ENCODE data around the gene ATP6V0E1. TPM values are rescaled to one million over a fixed set of nuclear protein-coding genes. Genes with fewer than 3 reads are reported as not detected.
"Not testable (repeated sequence)": the region's sequence is repeated elsewhere in the genome, so short reads cannot be mapped to it uniquely, and the experiment has no call there.

The ATP6V0E1 gene
- total and polyA plus RNA-seq, 2 of the 8 experiments (the other 6 are each of a cell fraction or from before 2014, with no cell fraction given) = 108 to 134 TPM

- no peak for TF ChIP-seq CTCF (IDR thresholded peaks at IDR 0.05; ENCODE audit: control extremely low read depth in 1 of 3, insufficient read depth in 1 of 3, low read depth in 1 of 3, low read length in 3 of 3)
- TF ChIP-seq POLR2AphosphoS5 (IDR thresholded peaks at IDR 0.05; ENCODE audit: low read depth, low read length) = no peak
- TF ChIP-seq CREB1 (IDR thresholded peaks at IDR 0.05) = no peak
These were observed 33.1 kb downstream of the ATP6V0E1 start (continued) for GRCh38 chr5:173016598-173017046.

- not testable (repeated sequence) for H2BK15ac ChIP-seq (ENCODE audit: low read length); H4K91ac ChIP-seq (replicated peaks; ENCODE audit: insufficient read length, low read length); H3K56ac ChIP-seq (replicated peaks; ENCODE audit: insufficient read length, low read depth, low read length); H3K79me1 ChIP-seq (ENCODE audit: low read depth, low read length); H2BK12ac ChIP-seq (ENCODE audit: low read depth, low read length); H4K8ac ChIP-seq (ENCODE audit: extremely low read depth, insufficient read depth, low read length); H2AK5ac ChIP-seq (ENCODE audit: low read depth, low read length); H3K27ac ChIP-seq (ENCODE audit: low read depth, low read length); H2BK20ac ChIP-seq (ENCODE audit: low read length); H4K20me1 ChIP-seq (replicated peaks in 1 of 2; ENCODE audit: control insufficient read depth in 1 of 2, insufficient read depth in 2 of 2, low read length in 2 of 2); FAIRE-seq; H3K4me3 ChIP-seq (ENCODE audit: extremely low read depth in 1 of 4, insufficient read depth in 2 of 4, low read depth in 3 of 4, low read length in 4 of 4); H2BK120ac ChIP-seq (replicated peaks; ENCODE audit: low read depth, low read length); H2BK5ac ChIP-seq (ENCODE audit: low read depth, low read length); H3K23ac ChIP-seq (ENCODE audit: insufficient read length); H4K5ac ChIP-seq (ENCODE audit: insufficient read length, low read depth, low read length); H3K14ac ChIP-seq (ENCODE audit: insufficient read length); H3K18ac ChIP-seq (ENCODE audit: extremely low read depth, low read length); H3K27me3 ChIP-seq (replicated peaks in 1 of 4; ENCODE audit: control insufficient read depth in 3 of 4, extremely low read depth in 1 of 4, insufficient read depth in 3 of 4, low read length in 3 of 4); H3K9me3 ChIP-seq (ENCODE audit: insufficient read depth in 2 of 2, low read depth in 1 of 2, low read length in 1 of 2); H3K4me1 ChIP-seq (replicated peaks in 1 of 4; ENCODE audit: control insufficient read depth in 3 of 4, insufficient read depth in 4 of 4, low read length in 3 of 4); H3K23me2 ChIP-seq (ENCODE audit: low read depth, low read length); H3K36me3 ChIP-seq (ENCODE audit: control insufficient read depth in 2 of 4, insufficient read depth in 4 of 4, low read length in 3 of 4); DNase-seq (ENCODE audit: low read depth in 1 of 2, low spot score in 2 of 2); H3K4ac ChIP-seq (replicated peaks; ENCODE audit: insufficient read length, low read depth, low read length); H2AFZ ChIP-seq (ENCODE audit: low read length); H3K9ac ChIP-seq (replicated peaks in 1 of 4; ENCODE audit: extremely low read depth in 1 of 4, low read depth in 3 of 4, low read length in 3 of 4)
- 90% methylated on average over 9 of the region's 15 CpGs; no CpG with 5 or more reads in 1 of the 2 experiments for WGBS, 2 experiments (ENCODE audit: extremely low coverage in 1 of 2, insufficient coverage in 1 of 2, insufficient read length in 1 of 2, insufficient replicate concordance in 2 of 2, low coverage in 1 of 2, low lambda C conversion rate in 2 of 2, missing lambda C conversion rate in 1 of 2)
- H3K4me2 ChIP-seq (ENCODE audit: insufficient read depth in 1 of 2, low read depth in 2 of 2, low read length in 2 of 2) = peak overlapping the region in 1 of 2 experiments; percentile 39; a peak in 1 of 4 replicates
- ChIA-PET CTCF (ENCODE audit: partially characterized antibody) (interaction anchor here (0.6 to 1.7 kb wide), 2 partner anchors 30 to 93 kb away, joined by 3 to 5 read pairs; no protein-coding TSS in a partner anchor), POLR2A (ENCODE audit: partially characterized antibody) (interaction anchor here (0.7 to 1.3 kb wide), 2 partner anchors 31 to 245 kb away, joined by 3 read pairs; no protein-coding TSS in a partner anchor)
- H3K79me2 ChIP-seq (ENCODE audit: control insufficient read depth in 1 of 2, insufficient read depth in 2 of 2, low read length in 2 of 2) = peaks cover 3 to 45% of the 10 kb centered on the region in 2 experiments; a peak in 2 of 4 replicates
These were observed 33.5 kb downstream of the ATP6V0E1 start for GRCh38 chr5:173017087-173017486.
